NK-92 (cell line): ENCODE measurements around the gene SND1.
"Not testable (repeated sequence)": the region's sequence is repeated elsewhere in the genome, so short reads cannot be mapped to it uniquely, and the experiment has no call there.

Experiments used
- DNase-seq: peaks from one replicate; lab custom pipeline; 2025; ENCODE audit not compliant: unreplicated experiment; lab: John Stamatoyannopoulos, UW

SND1 gene

DNA sequence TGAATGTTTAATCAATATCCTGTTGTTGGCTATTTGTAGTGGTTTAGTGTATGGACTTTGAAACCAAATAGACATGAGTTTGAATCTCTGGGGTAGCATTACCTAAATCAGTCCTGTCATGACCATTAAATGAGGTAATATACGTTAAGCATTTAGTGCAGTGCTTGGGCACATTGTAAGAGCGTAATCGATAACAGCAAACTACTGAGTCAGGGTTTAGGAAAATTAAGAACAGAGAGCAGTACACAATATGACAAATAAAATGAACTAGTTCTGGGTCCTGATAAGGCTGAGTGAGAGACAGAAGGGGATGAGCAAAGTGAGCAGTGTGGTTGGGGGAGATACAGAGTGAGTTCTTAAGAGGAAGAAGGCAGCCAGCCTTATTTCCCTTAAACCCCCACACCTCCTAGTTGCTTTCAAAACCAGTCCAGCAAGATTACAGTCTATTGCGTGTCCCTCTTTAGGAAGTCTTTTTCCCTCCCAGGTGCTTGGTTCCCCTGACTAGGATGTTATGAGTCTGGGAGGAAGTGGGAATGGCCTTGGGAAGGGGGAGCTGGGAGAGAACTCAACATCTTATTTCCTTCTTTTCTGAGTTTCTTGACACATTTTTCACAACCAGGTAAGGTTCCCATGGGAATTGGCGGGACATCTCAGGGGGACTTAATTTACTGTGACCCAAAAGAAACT is 171.0 kb downstream of the SND1 start:
- DNase-seq = no peak

DNA sequence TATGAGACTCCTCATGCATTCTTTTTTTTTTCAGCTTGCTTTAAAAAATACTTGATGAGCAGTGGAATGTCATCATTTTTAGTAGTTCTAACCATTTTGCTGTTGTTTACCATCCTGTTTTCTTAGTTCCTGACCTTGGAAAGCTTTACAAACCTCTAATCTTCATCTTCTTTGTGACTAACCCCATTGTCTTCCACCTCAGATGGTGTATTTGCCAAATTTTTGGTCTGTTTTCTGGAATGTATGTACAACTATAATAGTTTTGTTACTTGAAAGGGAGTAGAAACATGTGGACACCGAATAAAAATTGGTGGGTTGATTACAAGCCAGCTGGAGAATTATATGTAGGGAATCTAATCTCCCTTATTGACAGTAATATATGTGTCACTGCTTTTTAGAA is 172.7 kb downstream of the SND1 start:
- no peak for DNase-seq

DNA sequence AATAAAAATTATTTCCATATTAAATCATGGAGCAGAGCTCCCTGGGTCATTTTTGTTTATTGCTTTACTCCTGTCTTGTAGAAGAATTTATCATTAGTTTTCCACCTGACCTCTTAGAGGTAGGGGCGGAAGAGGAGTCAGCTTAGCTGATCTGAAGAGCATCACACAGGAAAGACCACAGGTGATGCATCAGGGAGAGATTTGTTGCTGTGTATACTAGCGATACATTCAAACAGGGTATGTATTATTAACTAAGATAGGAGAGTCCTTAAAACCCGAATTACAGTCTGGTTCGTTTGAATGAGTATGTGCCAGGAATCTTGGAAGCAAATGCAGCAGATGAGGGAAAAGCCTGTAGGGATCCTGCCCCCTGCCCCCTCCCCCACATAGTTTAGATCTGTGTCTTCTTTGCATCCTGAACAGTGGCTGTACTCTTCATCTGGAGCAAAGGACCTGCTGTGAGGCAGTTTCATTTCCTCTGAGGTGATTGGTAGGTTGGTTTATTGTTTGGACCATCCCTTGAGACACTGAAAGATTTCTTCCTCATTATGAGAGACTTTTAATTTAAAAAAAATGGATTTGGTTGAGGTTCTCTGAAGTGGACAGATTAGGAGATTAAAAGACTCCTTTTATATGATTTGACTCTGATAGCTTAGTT is 177.0 kb downstream of the SND1 start:
- no peak for DNase-seq

DNA sequence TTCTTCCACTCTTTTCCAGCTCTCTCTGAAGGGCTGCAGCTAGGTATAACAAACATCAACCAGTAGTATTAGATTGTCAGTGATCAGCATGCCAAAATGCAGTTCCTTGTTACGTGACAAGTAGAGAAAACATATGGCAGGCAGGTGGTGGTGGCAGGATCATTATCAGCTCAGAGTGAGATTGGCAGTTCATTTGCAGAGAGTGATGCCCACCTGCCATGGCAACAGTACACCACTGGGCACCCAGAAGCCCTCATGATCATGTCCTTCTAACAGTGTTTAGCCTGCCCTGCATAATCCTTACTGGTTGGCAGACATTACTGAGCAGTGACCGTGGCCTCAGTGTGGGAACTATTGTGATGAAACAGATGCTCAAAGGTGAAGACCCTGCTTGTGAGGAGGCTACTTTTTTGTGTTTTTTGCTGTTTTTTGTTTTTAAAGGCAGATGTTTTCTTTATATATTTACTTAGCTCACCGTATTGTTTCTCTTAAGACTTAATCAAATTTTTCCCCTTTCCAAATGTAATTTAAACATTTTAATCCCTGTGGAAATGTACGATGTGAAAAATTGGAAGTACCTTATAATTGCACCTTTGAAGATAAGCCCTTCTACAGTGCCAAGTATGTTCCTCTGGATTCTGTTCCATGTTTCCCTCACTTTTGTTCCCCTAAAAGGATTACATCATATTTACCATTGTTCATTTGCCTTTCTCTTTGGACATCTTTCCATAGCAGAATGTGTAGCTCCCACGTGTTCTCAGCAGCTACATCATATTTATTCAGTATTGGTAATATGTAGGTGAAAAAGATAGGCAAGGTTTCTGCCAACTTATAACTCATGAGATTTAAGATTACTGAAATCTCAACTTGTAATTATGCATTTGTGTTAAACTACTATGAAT is 179.6 kb downstream of the SND1 start:
- no peak for DNase-seq

DNA sequence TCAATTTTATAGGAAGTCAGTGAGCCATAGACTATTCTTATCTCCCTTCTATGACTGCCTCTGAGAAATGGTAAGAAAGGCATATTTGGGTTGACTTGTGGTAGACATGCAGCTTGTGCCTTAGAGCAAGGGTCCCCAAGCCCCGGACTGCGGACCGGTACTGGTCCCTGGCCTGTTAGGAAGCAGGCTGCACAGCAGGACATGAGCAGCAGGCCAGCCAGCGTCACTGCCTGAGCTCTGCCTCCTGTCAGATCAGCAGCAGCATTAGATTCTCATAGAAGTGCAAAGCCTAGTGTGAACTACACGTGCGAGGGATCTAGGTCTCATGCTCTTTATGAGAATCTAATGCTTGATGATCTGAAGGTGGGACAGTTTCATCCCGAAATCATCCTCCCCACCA is 180.6 kb downstream of the SND1 start:
- no peak for DNase-seq

DNA sequence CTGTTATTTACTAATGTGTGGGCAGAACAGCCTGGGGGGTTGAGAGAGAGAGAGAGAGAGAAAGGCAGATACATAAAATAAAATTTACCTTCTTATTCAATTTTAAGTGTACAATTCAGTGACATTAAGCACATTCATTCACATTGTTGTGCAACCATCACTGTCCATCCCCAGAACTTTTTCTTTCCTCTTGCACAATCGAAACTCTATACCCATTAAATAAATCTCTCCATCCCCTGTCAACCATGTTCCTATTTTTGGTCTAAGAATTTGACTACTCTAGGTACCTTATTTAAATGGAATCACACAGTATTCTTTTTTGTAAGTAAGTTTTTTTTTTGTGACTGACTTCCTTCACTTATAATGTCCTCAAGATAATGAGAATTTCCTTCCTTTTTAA is 181.6 kb downstream of the SND1 start:
- no peak for DNase-seq

DNA sequence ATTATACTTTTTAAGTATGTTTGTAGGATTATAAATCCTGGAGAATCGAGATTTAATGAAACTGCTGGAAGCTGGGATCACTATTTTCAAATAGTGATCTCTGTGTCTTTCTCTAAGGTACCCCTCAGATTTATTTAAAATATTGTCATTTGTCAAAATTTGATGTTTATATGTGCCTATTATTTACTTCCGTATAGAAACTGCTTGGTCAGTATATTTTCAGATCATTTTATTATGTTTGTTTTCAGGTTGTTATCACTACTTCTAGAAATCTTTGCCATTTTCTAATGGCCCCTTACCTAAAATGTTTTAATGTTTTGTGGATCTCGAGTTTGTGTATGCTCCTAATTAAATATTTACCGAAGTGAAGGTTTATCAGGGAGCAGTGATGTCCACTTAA is 183.7 kb downstream of the SND1 start:
- DNase-seq = no peak

DNA sequence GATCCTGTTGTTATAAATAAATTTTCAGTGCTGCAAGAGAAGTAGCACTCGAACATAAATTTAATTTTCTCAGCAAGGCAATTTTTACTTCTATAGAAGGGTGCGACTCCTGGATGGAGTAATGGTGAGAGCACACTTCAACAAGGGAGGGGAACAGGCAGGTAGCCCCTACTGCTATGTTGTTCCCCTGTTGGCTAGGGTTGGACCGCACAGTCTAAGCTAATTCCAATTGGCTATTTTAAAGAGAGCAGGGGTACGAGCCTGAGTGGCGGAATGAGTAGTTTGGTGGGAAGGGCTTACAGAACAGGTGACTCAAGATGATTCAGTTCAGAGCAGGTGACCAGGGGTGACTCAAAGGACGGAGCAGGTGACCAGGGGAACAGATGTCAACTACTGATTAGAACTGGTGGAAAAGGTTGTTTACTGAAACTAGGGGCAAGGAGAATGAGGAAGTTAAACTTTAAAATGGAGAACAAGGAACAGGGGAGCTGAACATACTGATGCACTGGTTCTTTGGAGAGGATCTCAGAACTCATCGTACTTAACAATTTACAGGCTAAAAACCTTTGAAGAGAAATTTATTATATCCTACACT is 185.9 kb downstream of the SND1 start:
- not testable (repeated sequence) for DNase-seq

DNA sequence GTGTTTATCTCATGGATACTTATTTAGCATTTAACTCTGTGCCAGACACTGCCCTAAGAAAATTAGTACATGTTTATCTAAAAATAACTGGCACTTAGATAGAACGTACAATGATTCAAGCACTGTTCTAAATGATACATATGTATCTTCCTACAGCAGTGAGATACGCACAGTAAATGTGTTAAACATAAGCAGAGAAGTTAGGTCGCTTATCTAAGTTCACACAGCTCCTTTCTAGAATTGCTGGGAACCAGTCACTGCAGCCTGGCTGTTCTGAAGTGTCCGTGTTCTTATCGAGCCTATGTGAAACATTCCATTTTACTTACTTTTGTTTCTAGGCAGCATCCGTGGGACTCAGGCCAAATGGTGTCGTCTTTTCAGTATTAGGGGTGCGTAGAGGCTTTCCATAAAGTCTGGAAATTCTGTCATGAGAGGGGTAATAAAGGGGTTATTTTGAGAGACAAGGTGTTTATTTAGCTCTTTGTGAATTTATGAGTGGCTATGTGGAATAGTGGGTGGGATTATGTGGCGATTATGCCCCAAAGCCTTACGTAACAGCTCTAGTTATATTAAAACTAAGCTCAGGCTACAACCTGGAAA is 186.9 kb downstream of the SND1 start:
- DNase-seq = no peak

DNA sequence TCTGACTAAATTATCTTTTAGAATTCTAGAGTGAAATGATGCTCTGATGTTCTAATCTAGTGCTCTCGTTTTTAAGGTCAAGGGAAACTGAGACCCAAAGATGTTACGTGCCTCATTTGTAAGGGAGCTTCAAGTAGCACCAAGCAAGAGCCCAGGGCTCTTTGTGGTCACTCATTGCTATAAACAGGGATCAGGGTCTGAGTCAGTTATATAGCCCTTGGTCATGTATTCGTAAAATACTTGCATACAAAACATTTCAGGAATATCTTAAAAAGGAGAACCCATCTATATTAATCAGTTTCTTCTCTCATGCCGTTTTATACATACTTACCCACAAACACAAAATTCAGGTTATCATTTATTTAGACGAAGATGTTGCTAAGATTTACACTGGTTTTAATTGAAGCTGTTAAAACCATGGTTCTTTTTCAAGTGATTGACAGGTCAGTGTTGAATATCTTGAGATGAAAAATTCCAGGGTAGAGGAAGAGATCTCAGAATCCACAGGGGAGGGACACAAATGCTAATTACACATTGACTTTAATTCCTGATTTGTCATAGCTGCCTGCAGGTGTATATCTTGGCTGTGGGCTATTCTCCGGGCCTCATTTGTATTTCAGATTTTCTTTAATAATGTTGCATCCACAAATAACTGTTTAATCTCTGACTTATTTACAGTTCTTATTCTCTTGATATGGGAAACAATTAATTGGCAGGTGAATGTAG is 188.4 kb downstream of the SND1 start:
- DNase-seq = no peak

DNA sequence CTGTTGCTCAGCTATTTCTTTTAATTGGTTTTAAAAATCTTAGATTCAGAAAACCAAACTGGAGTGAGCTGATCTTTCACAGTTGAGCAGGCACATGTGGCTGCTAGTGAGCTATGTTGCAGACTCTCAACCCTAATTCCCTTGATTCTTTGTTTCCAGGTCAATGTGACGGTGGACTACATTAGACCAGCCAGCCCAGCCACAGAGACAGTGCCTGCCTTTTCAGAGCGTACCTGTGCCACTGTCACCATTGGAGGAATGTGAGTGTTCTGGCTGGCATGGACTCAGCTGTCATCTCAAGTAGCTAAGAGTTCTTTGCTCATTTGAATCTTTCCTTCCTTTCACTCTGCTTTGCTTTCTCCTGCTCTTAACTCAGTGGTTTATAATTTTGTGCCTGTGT is 192.2 kb downstream of the SND1 start:
- no peak for DNase-seq

DNA sequence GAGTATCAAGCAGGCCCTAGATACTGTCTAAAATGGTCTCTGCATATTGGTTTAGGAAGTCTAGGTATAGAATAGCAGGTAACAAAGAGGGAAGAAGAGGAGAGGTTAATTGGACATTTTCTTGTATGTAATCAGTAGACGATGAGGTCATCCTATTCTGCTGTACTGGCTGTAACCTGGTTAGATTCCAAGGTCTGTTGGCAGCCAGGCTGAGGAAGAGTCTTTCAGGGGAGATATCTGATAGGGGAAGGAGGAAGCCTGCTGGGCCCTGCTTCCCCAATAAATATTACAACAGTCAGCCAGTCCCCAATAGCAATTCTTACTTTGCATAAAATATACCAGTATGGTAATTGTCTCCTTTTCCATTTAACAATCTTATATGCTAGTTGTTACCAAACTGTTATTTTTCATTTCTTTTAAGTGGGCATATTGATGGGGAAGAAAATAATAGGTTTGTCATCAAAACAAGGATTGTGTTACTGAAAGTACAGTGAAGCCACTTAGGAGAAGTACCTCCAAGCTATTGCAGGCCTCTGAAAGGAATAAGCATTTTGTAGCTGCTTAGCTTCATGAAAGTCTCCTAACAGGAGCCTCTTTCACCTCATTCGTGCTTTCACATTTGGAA is 192.8 kb downstream of the SND1 start:
- DNase-seq = no peak

DNA sequence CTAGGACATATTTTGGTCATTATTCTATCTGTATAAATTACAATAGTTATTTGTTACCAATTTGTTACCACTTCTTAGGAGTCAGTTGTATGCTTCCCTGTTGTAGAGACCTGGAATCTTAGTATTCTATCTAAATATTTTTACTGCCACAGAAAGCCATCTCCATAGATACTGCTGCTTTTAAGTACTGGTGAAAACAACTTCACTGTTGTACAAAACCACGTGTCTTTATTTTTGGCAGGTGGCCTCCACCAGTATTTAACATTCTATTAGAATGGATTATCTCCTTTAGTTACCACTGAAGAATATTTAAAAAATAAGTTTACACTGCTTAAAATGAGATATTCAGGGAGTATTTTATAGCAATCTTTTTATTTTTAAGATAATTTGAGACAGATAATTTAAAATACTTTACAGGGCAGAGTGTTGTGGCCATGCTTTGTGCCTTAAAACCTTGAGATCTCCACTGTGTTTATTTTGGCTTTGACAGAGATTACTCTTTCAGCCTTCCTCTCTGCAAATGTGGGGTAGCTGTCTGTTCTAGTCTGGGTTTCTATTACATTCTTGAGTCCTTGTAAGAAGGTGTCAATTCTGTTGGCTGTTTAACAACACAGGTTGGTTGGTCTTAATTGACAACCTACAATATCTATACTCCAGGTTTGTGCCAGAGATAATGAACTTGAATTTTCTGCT is 193.7 kb downstream of the SND1 start:
- no peak for DNase-seq

DNA sequence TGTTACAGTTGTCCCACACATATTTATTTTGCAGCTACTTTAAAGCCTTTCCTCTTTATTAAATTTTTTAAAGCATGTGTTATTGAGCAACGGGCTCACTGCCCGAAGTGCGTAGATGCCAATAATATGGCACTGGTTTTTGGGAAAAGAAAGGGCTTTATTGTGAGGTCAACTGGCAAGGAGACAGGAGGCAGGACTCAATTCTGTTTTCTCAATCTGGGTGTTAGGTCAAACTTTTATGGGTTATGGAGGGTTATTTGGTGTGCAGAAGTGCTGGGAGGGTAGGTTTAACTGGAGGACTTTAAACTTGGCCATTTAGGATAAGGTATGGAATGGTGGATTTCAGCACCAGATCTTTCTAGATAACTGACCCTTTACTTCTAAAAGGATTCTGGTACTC is 195.6 kb downstream of the SND1 start:
- no peak for DNase-seq

DNA sequence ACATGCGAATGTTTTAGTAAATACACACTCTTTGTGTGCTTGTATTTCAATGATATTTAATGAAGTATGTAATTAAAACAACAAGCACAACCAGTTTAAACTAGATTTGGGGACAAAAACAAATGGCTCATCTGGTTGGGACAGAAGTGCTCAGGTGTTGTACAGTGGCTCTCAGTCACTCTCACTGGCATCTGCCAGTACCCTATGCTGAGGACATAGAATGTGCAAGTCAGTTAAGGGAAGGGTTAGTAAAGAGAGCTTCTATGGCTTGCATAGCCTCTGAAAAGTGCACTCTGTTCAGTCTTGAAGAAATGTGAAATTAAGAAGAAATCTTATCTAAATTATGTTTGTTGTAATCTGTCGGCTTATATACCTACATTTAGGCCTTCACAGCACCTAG is 196.2 kb downstream of the SND1 start:
- no peak for DNase-seq

DNA sequence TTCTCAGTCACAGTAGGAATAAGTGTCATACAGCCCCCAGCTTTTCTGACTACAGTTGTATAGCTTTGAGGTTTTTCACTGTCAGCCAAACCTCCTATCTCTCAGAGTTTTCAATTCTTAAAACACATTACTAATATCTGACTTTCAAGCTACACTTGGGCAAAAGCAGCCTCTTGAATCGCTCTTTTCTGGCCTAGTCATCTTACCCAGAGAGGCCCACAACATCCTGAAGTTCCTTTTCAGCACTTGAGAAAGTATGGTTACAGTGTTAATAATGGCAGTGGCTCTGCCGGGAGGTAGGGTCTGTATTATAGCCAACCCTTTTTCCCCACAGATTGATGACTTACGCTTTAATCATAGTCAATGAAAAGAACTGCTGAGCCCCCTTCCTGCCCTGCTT is 198.2 kb downstream of the SND1 start:
- no peak for DNase-seq

DNA sequence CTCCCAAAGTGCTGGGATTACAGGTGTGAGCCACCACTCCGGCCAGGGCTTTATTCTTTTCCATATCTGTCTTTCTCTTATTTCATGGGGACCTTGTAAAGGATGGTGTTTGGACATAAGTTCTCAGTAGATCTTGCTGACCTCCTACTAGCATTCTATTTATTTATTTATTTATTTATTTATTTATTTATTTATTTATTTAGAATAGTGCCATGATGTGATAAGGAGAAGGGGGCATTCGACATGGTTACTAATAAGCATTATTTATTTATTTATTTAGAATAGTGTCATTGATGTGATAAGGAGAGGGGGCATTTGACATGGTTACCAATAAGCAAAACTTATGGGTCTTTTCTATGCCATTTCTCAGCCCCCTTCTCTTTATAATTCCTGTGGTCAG is 202.4 kb downstream of the SND1 start:
- no peak for DNase-seq

DNA sequence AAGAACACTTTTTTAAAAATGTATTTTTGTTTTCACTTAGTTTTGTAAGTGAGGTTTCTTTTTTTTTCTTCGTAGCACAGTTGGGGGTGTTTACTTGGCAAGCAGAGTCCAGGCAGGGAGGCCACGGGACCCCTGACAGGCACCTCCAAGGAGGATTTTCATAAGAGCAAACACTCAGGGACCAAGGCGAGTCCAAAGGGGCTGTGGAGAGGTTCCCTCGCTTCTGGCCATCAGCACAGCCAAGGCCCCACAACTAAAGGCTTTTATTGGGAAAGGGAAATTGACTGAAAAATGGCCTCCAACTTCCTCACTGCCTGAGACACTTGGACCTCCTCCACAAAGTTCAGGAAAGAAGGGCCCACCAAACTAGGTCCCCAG is 205.5 kb downstream of the SND1 start:
- no peak for DNase-seq

DNA sequence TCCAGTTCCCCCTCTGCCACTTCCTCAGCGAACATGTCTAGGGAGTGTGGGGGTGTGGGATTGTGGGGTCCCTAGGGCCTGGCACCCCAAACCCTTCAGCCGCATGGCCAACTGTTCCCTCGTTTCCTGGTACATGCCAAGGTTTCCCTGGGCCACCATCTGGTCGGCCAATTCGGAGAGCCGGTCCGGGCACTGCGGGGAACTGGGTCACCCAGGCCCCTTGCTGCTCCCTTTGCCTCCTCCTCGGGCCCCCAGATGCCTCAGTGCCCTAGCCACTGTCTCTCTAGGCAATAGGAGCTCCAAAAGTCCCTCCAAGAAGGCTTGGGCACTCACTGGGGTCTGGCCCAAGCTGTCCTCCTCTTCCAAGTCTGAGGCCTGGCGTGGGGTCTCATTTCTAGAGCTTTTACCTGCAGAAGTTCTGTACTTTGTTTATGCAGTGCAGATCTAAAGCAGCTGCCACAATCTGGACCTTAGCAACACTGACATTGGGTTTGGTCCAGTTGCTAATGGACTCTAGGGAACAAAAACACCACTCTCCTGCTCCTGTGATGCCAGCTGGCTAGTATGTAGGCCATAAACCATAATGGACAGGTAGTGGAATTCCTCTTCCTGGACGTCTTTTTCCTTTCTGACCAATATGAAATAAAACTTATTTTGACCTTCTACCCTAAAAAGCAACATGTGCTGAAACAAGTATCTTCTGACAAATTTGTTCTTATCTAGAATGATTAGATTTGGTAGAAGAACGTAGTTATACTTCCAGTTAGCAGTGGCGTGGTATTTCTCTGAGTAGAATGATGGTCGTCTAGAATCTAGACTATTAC is 206.3 kb downstream of the SND1 start:
- DNase-seq = no peak
